ENCODE measurements around the gene CRCP.

GRCh38 chr7:66198469-66198868 lies 83.8 kb downstream of the CRCP start:
- TF ChIP-seq CTCF (optimal IDR thresholded peaks at IDR 0.05 in 1 of 3, IDR thresholded peaks at IDR 0.05 in 1 of 3, conservative IDR thresholded peaks at IDR 0.05 in 1 of 3; ENCODE audit: extremely low read depth in 1 of 3, insufficient read depth in 2 of 3, low read length in 3 of 3): no peak
- TF ChIP-seq EZH2 (IDR thresholded peaks at IDR 0.05; ENCODE audit: low read length): no peak

Data from keratinocyte (primary cell).